ENCODE results near the gene KCNK2. TPM values are rescaled to one million over a fixed set of nuclear protein-coding genes. Genes with fewer than 3 reads are reported as not detected.

The KCNK2 gene
- not detected for total RNA-seq
- not detected for polyA plus RNA-seq

- no peak within 1 kb of the TSS for H3K4me3 ChIP-seq (ENCODE audit: low read depth, low read length)
- no peak for DNase-seq
- no peaks in the 10 kb centered on the region for H3K36me3 ChIP-seq (ENCODE audit: control insufficient read depth, insufficient read depth, low read length)
- peaks cover 11% of the 10 kb centered on the region for H3K27me3 ChIP-seq (ENCODE audit: control insufficient read depth, insufficient read depth, low read length)
- H3K27me3 Mint-ChIP-seq = peaks cover 39% of the 10 kb centered on the region
- H3K36me3 Mint-ChIP-seq = no peaks in the 10 kb centered on the region
- ATAC-seq (ENCODE audit: low read depth in 2 of 2) = no peak
- no peak within 1 kb of the TSS for H3K27ac ChIP-seq (ENCODE audit: insufficient read depth, low read length, poor library complexity, severe bottlenecking)
- H3K9me3 ChIP-seq (ENCODE audit: control insufficient read depth in 2 of 2, low read length in 2 of 2) = no peaks in the 10 kb centered on the region
- H3K27ac Mint-ChIP-seq = no peak within 1 kb of the TSS
- no peaks in the 10 kb centered on the region for H3K4me1 ChIP-seq (ENCODE audit: control insufficient read depth, insufficient read depth, low read length, poor library complexity, severe bottlenecking)
- peak within 1 kb of the TSS in 1 of 4 donors; percentile 24 for H3K4me3 Mint-ChIP-seq
- peaks cover 0 to 3% (median 0%) of the 10 kb centered on the region in 7 donors for H3K9me3 Mint-ChIP-seq
- H3K4me1 Mint-ChIP-seq = peaks cover 0 to 3% (median 0%) of the 10 kb centered on the region in 4 donors
Observed at GRCh38 chr1:215082532-215083382, at the start of gene KCNK2. TSS of gene KCNK2 (plus strand) at chr1:215082737. CDS start at chr1:215083386, 649 bp downstream.

- H3K27ac Mint-ChIP-seq = no peak overlapping the region
- Histone ChIP-seq H3K4me3 (ENCODE audit: low read depth, low read length) (no peak overlapping the region), H3K9me3 (ENCODE audit: control insufficient read depth in 2 of 2, low read length in 2 of 2) (no peaks in the 10 kb centered on the region), H3K36me3 (ENCODE audit: control insufficient read depth, insufficient read depth, low read length) (no peaks in the 10 kb centered on the region), H3K27me3 (ENCODE audit: control insufficient read depth, insufficient read depth, low read length) (no peaks in the 10 kb centered on the region), H3K27ac (ENCODE audit: insufficient read depth, low read length, poor library complexity, severe bottlenecking) (no peak overlapping the region), H3K4me1 (ENCODE audit: control insufficient read depth, insufficient read depth, low read length, poor library complexity, severe bottlenecking) (no peaks in the 10 kb centered on the region)
- no peak for DNase-seq
- peaks cover 0 to 8% (median 0%) of the 10 kb centered on the region in 7 donors for H3K9me3 Mint-ChIP-seq
- no peak for ATAC-seq (ENCODE audit: low read depth in 2 of 2)
- H3K4me3 Mint-ChIP-seq = no peak overlapping the region
- H3K4me1 Mint-ChIP-seq = no peaks in the 10 kb centered on the region
- no peaks in the 10 kb centered on the region for H3K27me3 Mint-ChIP-seq
- no peaks in the 10 kb centered on the region for H3K36me3 Mint-ChIP-seq
Observed at GRCh38 chr1:215032911-215033526, 49.5 kb upstream of the KCNK2 start.

GRCh38 chr1:215040190-215040589, 42.3 kb upstream of the KCNK2 start:
- no peak overlapping the region for H3K4me3 ChIP-seq (ENCODE audit: low read depth, low read length)
- Mint-ChIP-seq H3K27ac (no peak overlapping the region), H3K9me3 (peaks cover 0 to 7% (median 0%) of the 10 kb centered on the region in 7 donors), H3K27me3 (no peaks in the 10 kb centered on the region), H3K4me1 (no peaks in the 10 kb centered on the region), H3K4me3 (no peak overlapping the region), H3K36me3 (no peaks in the 10 kb centered on the region)
- H3K27me3 ChIP-seq (ENCODE audit: control insufficient read depth, insufficient read depth, low read length) = no peaks in the 10 kb centered on the region
- DNase-seq (no peak), ATAC-seq (ENCODE audit: low read depth in 2 of 2) (no peak)
- no peaks in the 10 kb centered on the region for H3K9me3 ChIP-seq (ENCODE audit: control insufficient read depth in 2 of 2, low read length in 2 of 2)
- no peak overlapping the region for H3K27ac ChIP-seq (ENCODE audit: insufficient read depth, low read length, poor library complexity, severe bottlenecking)
- no peaks in the 10 kb centered on the region for H3K36me3 ChIP-seq (ENCODE audit: control insufficient read depth, insufficient read depth, low read length)
- H3K4me1 ChIP-seq (ENCODE audit: control insufficient read depth, insufficient read depth, low read length, poor library complexity, severe bottlenecking) = no peaks in the 10 kb centered on the region

- H3K4me1 Mint-ChIP-seq = no peaks in the 10 kb centered on the region
- H3K4me3 ChIP-seq (ENCODE audit: low read depth, low read length) = no peak overlapping the region
- no peak overlapping the region for H3K4me3 Mint-ChIP-seq
- no peaks in the 10 kb centered on the region for H3K27me3 ChIP-seq (ENCODE audit: control insufficient read depth, insufficient read depth, low read length)
- no peaks in the 10 kb centered on the region for H3K36me3 Mint-ChIP-seq
- H3K27ac Mint-ChIP-seq = no peak overlapping the region
- DNase-seq = no peak
- H3K27ac ChIP-seq (ENCODE audit: insufficient read depth, low read length, poor library complexity, severe bottlenecking) = no peak overlapping the region
- no peak for ATAC-seq (ENCODE audit: low read depth in 2 of 2)
- H3K4me1 ChIP-seq (ENCODE audit: control insufficient read depth, insufficient read depth, low read length, poor library complexity, severe bottlenecking) = no peaks in the 10 kb centered on the region
- H3K9me3 ChIP-seq (ENCODE audit: control insufficient read depth in 2 of 2, low read length in 2 of 2) = no peaks in the 10 kb centered on the region
- H3K9me3 Mint-ChIP-seq = peaks cover 0 to 7% (median 0%) of the 10 kb centered on the region in 7 donors
- no peaks in the 10 kb centered on the region for H3K36me3 ChIP-seq (ENCODE audit: control insufficient read depth, insufficient read depth, low read length)
- no peaks in the 10 kb centered on the region for H3K27me3 Mint-ChIP-seq
Observed at GRCh38 chr1:215043401-215043800, 39.1 kb upstream of the KCNK2 start.

- Mint-ChIP-seq H3K27ac (no peak overlapping the region), H3K27me3 (no peaks in the 10 kb centered on the region), H3K4me3 (no peak overlapping the region), H3K36me3 (no peaks in the 10 kb centered on the region), H3K4me1 (no peaks in the 10 kb centered on the region), H3K9me3 (peaks cover 0 to 7% (median 0%) of the 10 kb centered on the region in 7 donors)
- H3K9me3 ChIP-seq (ENCODE audit: control insufficient read depth in 2 of 2, low read length in 2 of 2) = no peaks in the 10 kb centered on the region
- no peaks in the 10 kb centered on the region for H3K36me3 ChIP-seq (ENCODE audit: control insufficient read depth, insufficient read depth, low read length)
- no peak for ATAC-seq (ENCODE audit: low read depth in 2 of 2)
- H3K27me3 ChIP-seq (ENCODE audit: control insufficient read depth, insufficient read depth, low read length) = no peaks in the 10 kb centered on the region
- no peak for DNase-seq
- no peak overlapping the region for H3K27ac ChIP-seq (ENCODE audit: insufficient read depth, low read length, poor library complexity, severe bottlenecking)
- no peaks in the 10 kb centered on the region for H3K4me1 ChIP-seq (ENCODE audit: control insufficient read depth, insufficient read depth, low read length, poor library complexity, severe bottlenecking)
- H3K4me3 ChIP-seq (ENCODE audit: low read depth, low read length) = no peak overlapping the region
Observed at GRCh38 chr1:215044151-215044550, 38.4 kb upstream of the KCNK2 start.

GRCh38 chr1:215045698-215046308, 36.7 kb upstream of the KCNK2 start:
- peaks cover 0 to 7% (median 0%) of the 10 kb centered on the region in 7 donors for H3K9me3 Mint-ChIP-seq
- H3K4me1 Mint-ChIP-seq = no peaks in the 10 kb centered on the region
- no peaks in the 10 kb centered on the region for H3K27me3 ChIP-seq (ENCODE audit: control insufficient read depth, insufficient read depth, low read length)
- H3K4me1 ChIP-seq (ENCODE audit: control insufficient read depth, insufficient read depth, low read length, poor library complexity, severe bottlenecking) = no peaks in the 10 kb centered on the region
- DNase-seq (no peak), ATAC-seq (ENCODE audit: low read depth in 2 of 2) (no peak)
- H3K9me3 ChIP-seq (ENCODE audit: control insufficient read depth in 2 of 2, low read length in 2 of 2) = no peaks in the 10 kb centered on the region
- no peaks in the 10 kb centered on the region for H3K36me3 ChIP-seq (ENCODE audit: control insufficient read depth, insufficient read depth, low read length)
- no peak overlapping the region for H3K4me3 Mint-ChIP-seq
- no peaks in the 10 kb centered on the region for H3K36me3 Mint-ChIP-seq
- H3K27ac Mint-ChIP-seq = no peak overlapping the region
- no peak overlapping the region for H3K4me3 ChIP-seq (ENCODE audit: low read depth, low read length)
- no peak overlapping the region for H3K27ac ChIP-seq (ENCODE audit: insufficient read depth, low read length, poor library complexity, severe bottlenecking)
- H3K27me3 Mint-ChIP-seq = no peaks in the 10 kb centered on the region

GRCh38 chr1:215052256-215053015, 30.1 kb upstream of the KCNK2 start:
- H3K27me3 ChIP-seq (ENCODE audit: control insufficient read depth, insufficient read depth, low read length) = no peaks in the 10 kb centered on the region
- H3K4me3 ChIP-seq (ENCODE audit: low read depth, low read length) = no peak overlapping the region
- Mint-ChIP-seq H3K27ac (no peak overlapping the region), H3K9me3 (no peaks in the 10 kb centered on the region), H3K4me1 (no peaks in the 10 kb centered on the region), H3K27me3 (no peaks in the 10 kb centered on the region), H3K4me3 (no peak overlapping the region), H3K36me3 (no peaks in the 10 kb centered on the region)
- H3K27ac ChIP-seq (ENCODE audit: insufficient read depth, low read length, poor library complexity, severe bottlenecking) = no peak overlapping the region
- DNase-seq = no peak
- no peaks in the 10 kb centered on the region for H3K4me1 ChIP-seq (ENCODE audit: control insufficient read depth, insufficient read depth, low read length, poor library complexity, severe bottlenecking)
- H3K9me3 ChIP-seq (ENCODE audit: control insufficient read depth in 2 of 2, low read length in 2 of 2) = no peaks in the 10 kb centered on the region
- H3K36me3 ChIP-seq (ENCODE audit: control insufficient read depth, insufficient read depth, low read length) = no peaks in the 10 kb centered on the region
- ATAC-seq (ENCODE audit: low read depth in 2 of 2) = no peak
